H9 (cell line): ENCODE measurements around the gene EHF. TPM values are rescaled to one million over a fixed set of nuclear protein-coding genes. Genes with fewer than 3 reads are reported as not detected.

Experiments
- DNase-seq: peaks from one replicate; pipeline ENCODE4 v3.0.0-alpha.2; 2017
- H2AFZ ChIP-seq: one replicate; pipeline ENCODE4 v1.6.1; 2013; ENCODE audit warnings: mild to moderate bottlenecking, low read length, control low read depth, moderate library complexity
- H2AK5ac ChIP-seq: 2 replicates; pipeline ENCODE4 v1.6.1; 2013; ENCODE audit warnings: low read length, control low read depth, mixed read lengths; ENCODE audit not compliant: insufficient read length
- H2BK120ac ChIP-seq: one replicate; pipeline ENCODE4 v1.6.1; 2013; ENCODE audit warnings: low read depth, mild to moderate bottlenecking, low read length, control low read depth, inconsistent platforms; ENCODE audit not compliant: poor library complexity, severe bottlenecking
- H2BK12ac ChIP-seq: 2 replicates; pipeline ENCODE4 v1.6.1; 2013; ENCODE audit warnings: low read length, control low read depth, mixed read lengths, low read depth; ENCODE audit not compliant: insufficient read length
- H2BK15ac ChIP-seq: 2 replicates; pipeline ENCODE4 v1.6.1; 2013; ENCODE audit warnings: low read depth, low read length, control low read depth
- H2BK20ac ChIP-seq: one replicate; pipeline ENCODE4 v1.6.1; 2013; ENCODE audit warnings: low read depth, mild to moderate bottlenecking, low read length, control low read depth, inconsistent platforms; ENCODE audit not compliant: poor library complexity, severe bottlenecking
- H2BK5ac ChIP-seq: 2 replicates; pipeline ENCODE4 v1.6.1; 2013; ENCODE audit warnings: low read length, control low read depth, mixed read lengths; ENCODE audit not compliant: insufficient read length
- H3K14ac ChIP-seq: 2 replicates; pipeline ENCODE4 v1.6.1; 2013; ENCODE audit warnings: low read length, control low read depth; ENCODE audit not compliant: insufficient read depth
- H3K18ac ChIP-seq: 2 replicates; pipeline ENCODE4 v1.6.1; 2013; ENCODE audit warnings: low read depth, mild to moderate bottlenecking, mixed read lengths, low read length, control low read depth; ENCODE audit not compliant: insufficient read length
- H3K23ac ChIP-seq: 2 replicates; pipeline ENCODE4 v1.6.1; 2013; ENCODE audit warnings: low read length, control low read depth, mixed read lengths, low read depth; ENCODE audit not compliant: insufficient read length
- H3K23me2 ChIP-seq: 2 replicates; pipeline ENCODE4 v1.6.1; 2013; ENCODE audit warnings: low read depth, mild to moderate bottlenecking, mixed read lengths, low read length, control low read depth; ENCODE audit not compliant: insufficient read length, poor library complexity, severe bottlenecking
- H3K27ac ChIP-seq: 2 replicates; pipeline ENCODE4 v1.5.1; 2013; ENCODE audit warnings: low read length, control low read depth, mixed read lengths, low read depth; ENCODE audit not compliant: insufficient read length
- H3K27me3 ChIP-seq: 2 replicates; pipeline ENCODE4 v1.6.1; 2013; ENCODE audit warnings: low read length, control low read depth, inconsistent platforms; ENCODE audit not compliant: insufficient read depth
- H3K4ac ChIP-seq: 2 replicates; pipeline ENCODE4 v1.6.1; 2013; ENCODE audit warnings: low read depth, mild to moderate bottlenecking, control low read depth, inconsistent platforms, low read length, moderate library complexity
- H3K4me1 ChIP-seq: 2 replicates; pipeline ENCODE4 v1.6.1; 2013; ENCODE audit warnings: low read length, control low read depth, inconsistent platforms; ENCODE audit not compliant: insufficient read depth
- H3K4me2 ChIP-seq: 2 replicates; pipeline ENCODE4 v1.6.1; 2013; ENCODE audit warnings: low read length, control low read depth, mixed read lengths; ENCODE audit not compliant: insufficient read length, insufficient read depth
- H3K56ac ChIP-seq: 2 replicates; pipeline ENCODE4 v1.6.1; 2013; ENCODE audit warnings: low read depth, mild to moderate bottlenecking, mixed read lengths, low read length, control low read depth; ENCODE audit not compliant: insufficient read length
- H3K79me1 ChIP-seq: 2 replicates; pipeline ENCODE4 v1.6.1; 2013; ENCODE audit warnings: low read depth, mild to moderate bottlenecking, moderate library complexity, low read length, control low read depth, inconsistent platforms; ENCODE audit not compliant: insufficient read depth, poor library complexity, severe bottlenecking
- H3K79me2 ChIP-seq: 2 replicates; pipeline ENCODE4 v1.6.1; 2013; ENCODE audit warnings: low read length, control low read depth, inconsistent platforms; ENCODE audit not compliant: insufficient read depth
- H3K9ac ChIP-seq: 2 replicates; pipeline ENCODE4 v1.6.1; 2013; ENCODE audit warnings: low read length, control low read depth, mixed read lengths; ENCODE audit not compliant: insufficient read length; ENCODE audit errors: extremely low read depth
- H3K9me3 ChIP-seq: one replicate; pipeline ENCODE4 v1.6.1; 2013; ENCODE audit warnings: low read depth, low read length, inconsistent platforms; ENCODE audit not compliant: control insufficient read depth
- H3T11ph ChIP-seq: one replicate; pipeline ENCODE4 v1.6.1; 2013; ENCODE audit warnings: mild to moderate bottlenecking, low read length, control low read depth, inconsistent platforms
- H4K20me1 ChIP-seq: one replicate; pipeline ENCODE4 v1.6.1; 2013; ENCODE audit not compliant: control insufficient read depth, insufficient read length, insufficient read depth
- H4K5ac ChIP-seq: 2 replicates; pipeline ENCODE4 v1.6.1; 2013; ENCODE audit warnings: low read depth, mild to moderate bottlenecking, mixed read lengths, low read length, control low read depth; ENCODE audit not compliant: insufficient read length
- H4K8ac ChIP-seq: replicated peaks from 2 replicates; pipeline ENCODE4 v1.6.1; 2013; ENCODE audit warnings: low read length, control low read depth, mixed read lengths, low read depth; ENCODE audit not compliant: insufficient read length
- H4K91ac ChIP-seq: 2 replicates; pipeline ENCODE4 v1.6.1; 2013; ENCODE audit warnings: low read depth, mild to moderate bottlenecking, moderate library complexity, mixed read lengths, low read length, control low read depth; ENCODE audit not compliant: insufficient read length
- H3K27ac Mint-ChIP-seq, 3 experiments: 2 replicates in 2 of 3; 3 replicates in 1 of 3; pipeline ENCODE4 v1.8.0; 2020 to 2021; ENCODE audit warnings: mixed read lengths in 3 of 3, mild to moderate bottlenecking in 1 of 3, moderate library complexity in 1 of 3
- H3K27me3 Mint-ChIP-seq: 2 replicates; pipeline ENCODE4 v1.8.0; 2021; ENCODE audit warnings: low read depth, mild to moderate bottlenecking, moderate library complexity, mixed read lengths
- H3K36me3 Mint-ChIP-seq, 3 experiments: 2 replicates in 2 of 3; 3 replicates in 1 of 3; pipeline ENCODE4 v1.8.0; 2020 to 2021; ENCODE audit warnings: low read depth in 3 of 3, mixed read lengths in 3 of 3; ENCODE audit not compliant: insufficient read depth in 1 of 3
- H3K4me1 Mint-ChIP-seq, 2 experiments: 2 replicates each; pipeline ENCODE4 v1.8.0; 2020; ENCODE audit warnings: mixed read lengths in 2 of 2
- H3K4me3 Mint-ChIP-seq, 2 experiments: 2 replicates in 1 of 2; 3 replicates in 1 of 2; pipeline ENCODE4 v1.8.0; 2020 to 2021; ENCODE audit warnings: mild to moderate bottlenecking in 2 of 2, mixed read lengths in 2 of 2, moderate library complexity in 1 of 2
- H3K9me3 Mint-ChIP-seq, 2 experiments: 2 replicates in 1 of 2; 3 replicates in 1 of 2; pipeline ENCODE4 v1.8.0; 2020; ENCODE audit warnings: mild to moderate bottlenecking in 2 of 2, mixed read lengths in 2 of 2, moderate library complexity in 1 of 2
- CTCF ChIP-seq: fragments of 200-600 bp; sonication (generic); conservative IDR thresholded peaks from 3 replicates; pipeline ENCODE4 v1.8.0; 2021; ENCODE audit warnings: antibody characterized with exemption, mild to moderate bottlenecking
- total RNA-seq: library from RNA; stranded (reverse); gene quantifications from 2 replicates; pipeline ENCODE4 v1.2.1, GENCODE V29; 2021

EHF gene
- total RNA-seq, 1 experiment from 2014 or later: not detected

DNA sequence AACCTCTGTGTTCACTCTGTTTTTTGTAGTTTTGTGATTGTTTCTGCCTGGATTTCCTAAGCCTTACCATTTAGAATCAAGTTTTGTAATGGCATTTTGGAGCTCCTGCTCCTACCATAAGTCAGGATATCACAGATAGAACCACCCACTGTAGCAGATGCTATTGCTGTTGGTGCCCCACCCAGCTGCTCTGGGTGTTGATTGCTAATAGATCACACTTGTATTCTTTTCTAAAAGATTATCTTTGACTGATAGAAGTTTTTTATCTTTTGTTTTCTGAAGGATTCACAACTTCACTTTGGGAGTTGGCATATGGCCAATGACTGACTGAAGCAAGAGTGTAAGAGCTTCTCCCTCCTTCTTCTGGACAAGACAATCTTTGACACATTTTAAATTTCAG is 76.0 kb downstream of the EHF start:
- H3K36me3 Mint-ChIP-seq: peaks cover 32 to 57% (median 44%) of the 10 kb centered on the region in 3 experiments
- H3K4me1 Mint-ChIP-seq: peaks cover 18 to 30% of the 10 kb centered on the region in 2 experiments
- H3K27me3 Mint-ChIP-seq: no peaks in the 10 kb centered on the region

More for the DNA sequence above, 76.0 kb downstream of the EHF start:
- H3K27ac ChIP-seq: no peak overlapping the region
- Mint-ChIP-seq H3K4me3 (no peak overlapping the region), H3K27ac (no peak overlapping the region), H3K9me3 (peaks cover 21 to 35% of the 10 kb centered on the region in 2 experiments; a peak in 4 of 5 replicates)
- H2BK12ac ChIP-seq: no peak overlapping the region
- H4K20me1 ChIP-seq: no peaks in the 10 kb centered on the region
- no peak overlapping the region for H2BK15ac ChIP-seq
- no peak overlapping the region for H2BK20ac ChIP-seq
- H2BK120ac ChIP-seq: no peak overlapping the region
- H3K4me2 ChIP-seq: no peak overlapping the region
- no peak overlapping the region for H4K5ac ChIP-seq
- no peak overlapping the region for H3K56ac ChIP-seq
- no peak overlapping the region for H3K23ac ChIP-seq
- H3K9me3 ChIP-seq: peaks cover 3% of the 10 kb centered on the region
- no peak overlapping the region for H2AK5ac ChIP-seq
- H2BK5ac ChIP-seq: no peak overlapping the region
- H3K79me1 ChIP-seq: peaks cover 3% of the 10 kb centered on the region
- peaks cover 10% of the 10 kb centered on the region; the same call in 1 of the 2 replicates for H3K79me2 ChIP-seq
- no peak for DNase-seq
- no peaks in the 10 kb centered on the region for H3K4me1 ChIP-seq
- no peak overlapping the region for H4K91ac ChIP-seq
- no peaks in the 10 kb centered on the region for H3K23me2 ChIP-seq
- no peak for TF ChIP-seq CTCF
- H3T11ph ChIP-seq: no peak overlapping the region
- H3K27me3 ChIP-seq: no peaks in the 10 kb centered on the region
- no peak overlapping the region for H3K4ac ChIP-seq
- no peak overlapping the region for H3K9ac ChIP-seq
- no peak overlapping the region for H2AFZ ChIP-seq
- H3K14ac ChIP-seq: no peak overlapping the region
- H3K18ac ChIP-seq: no peak overlapping the region
- H4K8ac ChIP-seq: no peak overlapping the region
